ENCODE results near the gene GALC.
"Not testable (repeated sequence)": the region's sequence is repeated elsewhere in the genome, so short reads cannot be mapped to it uniquely, and the experiment has no call there.

GALC gene

DNA sequence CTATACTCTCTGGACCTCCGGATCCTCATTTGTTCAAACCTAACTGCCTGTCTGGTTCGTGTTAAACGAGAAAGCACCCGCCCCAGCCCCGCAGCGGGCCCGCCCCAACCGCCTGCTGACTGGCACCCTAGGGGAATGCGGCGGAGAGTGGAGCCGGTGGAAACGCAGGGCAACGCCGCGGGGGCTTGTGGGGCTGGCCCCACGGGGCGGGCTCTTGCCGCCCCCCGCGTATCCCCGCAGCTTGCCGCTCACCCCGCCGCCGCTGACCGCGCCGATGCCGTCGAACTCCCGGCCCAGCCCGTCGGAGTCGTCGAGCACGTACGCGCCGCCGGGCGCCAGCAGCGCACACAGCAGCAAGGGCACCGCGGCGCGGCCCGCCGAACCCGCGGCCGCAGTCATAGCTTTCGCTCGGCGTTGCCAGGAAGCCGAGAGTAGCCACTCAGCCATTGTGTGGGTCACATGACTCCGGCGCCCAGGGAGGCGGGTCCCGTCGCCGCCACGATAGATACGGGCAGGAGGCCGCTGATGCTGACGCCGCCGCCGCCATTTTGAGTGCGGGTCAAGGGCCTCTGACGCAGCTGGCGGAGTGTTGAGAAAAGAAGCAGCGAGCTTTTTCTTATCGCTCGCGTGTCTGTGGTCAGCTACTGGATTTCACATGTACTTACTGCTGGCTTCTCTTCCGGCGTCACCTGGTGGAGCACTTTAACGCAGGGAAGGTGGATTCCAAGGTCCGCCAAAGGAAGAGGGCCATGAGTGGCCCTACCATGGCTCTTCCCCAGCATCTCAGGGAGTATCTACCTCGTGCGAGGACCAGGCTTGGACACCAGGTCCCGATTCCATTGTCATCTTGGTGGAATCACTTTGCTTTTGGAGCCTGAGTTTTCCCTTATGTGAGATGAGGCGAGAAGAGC, at the start of gene GALC:
Gene GALC (minus strand): TSS at position 465 of the 911 bp plus-strand sequence. CDS start 18 bp downstream, at position 447.
- DNase-seq, result peak; percentile 95

DNA sequence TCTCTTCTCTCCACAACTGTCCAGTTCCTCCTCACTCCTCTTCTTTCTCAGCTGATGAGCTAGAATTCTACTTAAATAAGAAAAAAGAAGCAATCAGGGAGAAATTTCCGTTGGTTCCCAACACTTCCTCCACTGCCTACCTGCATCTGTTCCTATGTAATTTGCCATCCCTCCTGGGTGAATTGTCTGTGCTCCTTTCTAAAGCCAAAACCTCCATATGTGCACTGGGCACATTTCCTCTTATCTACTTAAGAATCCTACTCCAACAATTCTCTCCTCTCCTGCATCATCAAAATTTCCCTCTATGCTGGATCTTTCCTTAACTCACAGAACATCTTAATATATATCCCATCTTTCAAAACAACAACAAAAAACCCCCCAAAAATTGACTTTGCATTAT, 47.2 kb upstream of the GALC start:
- DNase-seq, result no peak

DNA sequence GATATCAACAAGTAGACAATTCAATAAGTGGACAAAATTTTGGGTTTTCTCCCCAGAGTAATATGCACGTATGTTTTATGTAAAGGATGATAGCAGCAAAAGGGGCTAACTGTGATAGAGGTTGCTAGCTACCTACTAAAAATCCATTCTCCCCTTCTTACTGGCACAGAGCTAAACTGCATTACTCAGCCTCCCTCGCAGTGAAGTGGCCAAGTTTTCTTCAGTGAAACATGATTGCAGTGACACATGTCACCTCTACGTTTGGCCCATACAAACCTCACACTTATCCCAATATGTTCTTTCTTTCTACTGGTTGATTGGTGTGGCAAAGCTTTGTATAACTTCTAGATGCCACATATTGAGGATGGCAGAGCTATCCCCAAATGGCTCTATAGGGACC, 46.2 kb upstream of the GALC start:
- DNase-seq, result no peak

DNA sequence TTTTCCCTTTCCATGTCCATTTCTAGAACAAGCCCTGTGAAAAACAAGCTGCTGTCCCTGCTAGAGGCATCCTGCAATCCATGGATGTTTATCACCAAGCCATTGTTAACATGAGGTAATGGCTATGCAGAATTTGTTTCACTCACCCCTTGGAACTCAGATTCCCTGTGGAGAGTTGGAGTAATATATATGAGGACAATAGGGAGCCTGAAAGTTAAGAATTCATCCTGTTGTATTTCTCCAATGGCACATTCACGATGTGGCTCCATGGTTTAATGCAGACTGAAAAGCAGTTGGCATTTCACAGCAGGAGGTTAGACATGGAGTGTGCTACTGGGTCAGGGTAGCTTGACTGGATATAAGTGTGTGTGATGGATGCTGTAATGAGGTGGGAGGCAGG, 44.3 kb upstream of the GALC start:
- no peak for DNase-seq

DNA sequence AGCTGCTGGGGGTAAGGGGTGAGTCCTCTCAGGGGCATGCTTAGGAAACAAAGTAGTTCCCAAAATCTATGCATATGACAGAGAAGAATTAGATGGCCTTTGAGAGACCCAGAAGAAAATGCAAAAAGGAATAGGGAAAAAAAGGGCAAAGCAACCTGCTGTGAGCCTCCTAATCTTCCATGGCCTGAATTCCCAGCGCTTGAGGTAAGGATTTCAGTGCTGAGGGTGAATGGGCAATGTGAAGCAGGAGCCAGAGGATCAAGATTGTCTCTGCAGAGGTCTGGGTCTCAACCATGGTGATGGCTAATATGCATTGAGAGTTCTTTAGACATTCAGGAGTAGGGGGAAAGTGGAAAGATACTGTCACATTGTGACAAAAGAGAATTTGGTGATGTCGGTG, 43.4 kb upstream of the GALC start:
- DNase-seq, result no peak

DNA sequence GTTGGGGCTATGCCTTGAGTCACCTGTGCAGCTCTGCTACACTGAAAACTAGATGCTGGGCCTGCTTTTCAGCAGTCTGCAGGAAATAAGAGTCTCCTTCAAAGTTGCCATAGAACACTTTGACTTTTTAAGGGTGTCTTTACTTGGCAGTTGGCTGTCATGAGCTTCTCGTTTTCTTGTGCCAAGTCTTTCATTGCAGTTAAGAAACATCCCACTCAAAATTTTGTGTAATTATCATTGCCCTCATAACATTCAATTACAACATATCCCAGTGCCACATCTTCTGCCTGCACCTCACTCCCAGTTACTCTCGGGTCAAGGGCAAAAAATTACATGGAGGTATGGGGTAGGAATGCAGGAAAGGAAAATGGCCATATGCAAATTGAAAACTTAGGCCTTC, 41.1 kb upstream of the GALC start:
- DNase-seq, result no peak

DNA sequence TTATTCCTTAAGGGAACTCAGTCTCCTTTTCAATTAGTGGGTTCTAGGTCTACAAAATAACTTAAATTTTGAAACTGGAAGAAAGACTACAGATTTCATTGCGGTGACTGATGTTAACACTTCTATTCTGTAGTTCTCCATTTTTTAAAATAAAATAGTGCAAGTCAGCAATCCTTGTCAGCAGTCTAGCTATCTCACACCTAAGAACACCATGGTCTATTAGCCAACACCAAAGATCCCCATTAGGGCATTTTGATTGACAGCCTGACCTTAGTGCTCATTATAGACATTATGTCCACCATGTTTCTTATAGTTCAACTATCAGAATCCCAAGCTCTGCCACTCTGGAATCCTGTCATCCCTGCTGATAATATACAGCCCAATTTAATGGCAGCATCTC, 39.4 kb upstream of the GALC start:
- DNase-seq, result no peak

DNA sequence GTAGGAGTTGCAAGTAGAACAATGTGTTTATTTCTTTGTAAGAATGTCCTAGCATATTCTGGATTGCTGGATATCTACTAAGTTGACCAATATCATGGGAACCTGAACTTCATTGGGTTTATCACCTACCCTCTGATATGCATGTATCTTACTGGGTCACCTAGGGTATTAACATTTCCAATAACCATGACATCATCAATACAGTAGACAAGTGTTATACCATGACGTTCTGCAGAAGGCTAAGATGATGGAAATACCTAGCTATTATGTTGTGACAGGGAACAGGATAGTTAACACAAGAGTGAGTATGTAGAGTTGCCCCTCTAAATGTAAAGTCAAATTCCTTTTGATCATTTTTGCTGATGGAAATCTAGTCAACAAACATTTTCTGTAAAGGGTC, 37.9 kb upstream of the GALC start:
- DNase-seq, result no peak

DNA sequence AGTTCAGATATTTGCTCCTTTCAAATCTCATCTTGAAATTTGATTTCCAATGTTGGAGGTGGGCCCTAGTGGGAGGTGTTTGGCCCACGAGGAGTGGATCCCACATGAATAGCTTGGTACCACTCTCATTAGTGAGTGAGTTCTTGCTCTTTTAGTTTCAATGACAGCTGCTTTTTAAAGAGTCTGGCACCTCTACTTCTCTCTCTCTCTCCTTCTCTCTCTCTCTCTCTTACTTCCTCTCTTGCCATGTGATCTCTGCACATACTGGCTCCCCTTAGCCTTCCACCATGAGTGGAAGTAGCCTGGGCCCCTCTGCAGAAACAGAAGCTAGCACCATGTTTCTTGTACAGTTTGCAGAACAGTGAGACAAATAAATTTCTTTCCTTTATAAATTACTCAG, 37.1 kb upstream of the GALC start:
- DNase-seq, result no peak

DNA sequence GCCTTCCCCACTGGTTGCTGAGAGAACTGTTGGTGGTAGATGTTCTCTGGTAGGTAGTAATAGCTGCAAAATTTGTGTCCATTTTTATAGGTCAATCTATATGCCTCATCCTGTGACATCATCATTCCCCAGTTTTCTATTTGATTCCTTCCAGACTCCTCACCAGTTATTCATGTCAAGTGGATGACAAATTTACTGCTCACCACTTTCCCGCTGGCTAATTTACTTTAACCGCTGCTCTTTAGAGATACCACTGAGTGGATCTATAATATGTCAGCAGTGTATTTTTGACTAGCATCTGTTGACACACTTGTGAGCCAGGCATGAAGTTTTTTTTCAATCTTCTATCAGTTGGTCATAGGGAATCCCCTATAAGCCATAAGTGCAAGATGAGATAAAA, 36.5 kb upstream of the GALC start:
- no peak for DNase-seq

DNA sequence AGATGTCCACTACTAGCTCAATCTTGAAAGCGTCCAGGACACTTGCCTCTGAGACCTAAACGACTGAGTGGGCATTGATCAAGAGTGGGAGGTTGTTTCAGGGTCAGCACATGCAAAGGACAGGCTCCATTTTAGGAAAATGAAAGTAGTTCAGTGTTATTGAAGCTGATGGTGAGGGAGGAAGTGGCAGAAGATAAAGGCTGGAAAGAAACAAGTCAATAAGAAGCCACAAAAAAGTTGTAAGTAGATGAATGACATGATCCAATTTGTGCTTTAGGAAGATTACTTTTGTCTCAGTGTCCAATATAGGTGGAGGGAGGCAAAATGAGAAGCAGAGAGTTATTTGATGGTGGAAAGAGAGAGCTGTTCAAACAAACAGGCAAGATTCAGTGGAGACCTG, 33.9 kb upstream of the GALC start:
- DNase-seq, result no peak

DNA sequence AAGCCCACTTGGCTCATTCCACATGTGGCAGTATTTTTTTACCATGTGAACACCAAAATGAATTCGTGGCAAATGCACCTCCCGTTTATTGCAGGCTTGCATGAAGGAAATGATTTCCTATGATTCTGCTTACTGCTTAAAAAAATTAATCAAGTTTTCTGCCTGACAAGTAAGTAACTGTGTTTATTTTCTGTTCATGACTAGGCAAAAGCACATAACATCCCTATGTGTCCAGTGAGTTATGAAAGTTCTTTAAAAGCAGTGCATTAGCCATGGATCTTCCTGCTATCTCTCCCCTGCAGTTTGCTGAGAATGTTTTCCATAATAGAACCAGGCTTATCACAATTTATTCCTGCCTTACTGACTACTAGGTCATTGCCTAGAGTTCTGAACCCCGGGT, 32.3 kb upstream of the GALC start:
- no peak for DNase-seq

DNA sequence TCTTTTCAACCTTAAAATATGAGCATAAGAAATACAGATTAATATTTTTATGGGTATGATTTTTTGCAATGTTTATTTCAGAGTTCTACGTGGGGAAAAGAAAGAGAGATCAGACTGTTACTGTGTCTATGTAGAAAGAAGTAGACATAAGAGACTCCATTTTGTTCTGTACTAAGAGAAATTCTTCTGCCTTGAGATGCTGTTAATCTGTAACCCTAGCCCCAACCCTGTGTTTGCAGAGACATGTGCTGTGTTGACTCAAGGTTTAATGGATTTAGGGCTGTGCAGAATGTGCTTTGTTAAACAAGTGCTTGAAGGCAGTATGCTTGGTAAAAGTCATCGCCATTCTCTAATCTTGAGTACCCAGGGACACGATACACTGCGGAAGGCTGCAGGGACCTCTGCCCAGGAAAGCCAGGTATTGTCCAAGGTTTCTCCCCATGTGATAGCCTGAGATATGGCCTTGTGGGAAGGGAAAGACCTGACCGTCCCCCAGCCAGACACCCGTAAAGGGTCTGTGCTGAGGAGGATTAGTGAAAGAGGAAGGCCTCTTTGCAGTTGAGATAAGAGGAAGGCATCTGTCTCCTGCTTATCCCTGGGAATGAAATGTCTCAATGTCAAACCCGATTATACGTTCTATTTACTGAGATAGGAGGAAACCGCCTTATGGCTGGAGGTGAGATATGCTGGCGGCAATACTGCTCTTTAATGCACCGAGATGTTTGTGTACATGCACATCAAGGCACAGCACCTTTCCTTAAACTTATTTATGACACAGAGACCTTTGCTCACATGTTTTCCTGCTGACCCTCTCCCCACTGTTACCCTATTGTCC, 31.5 kb upstream of the GALC start:
- not testable (repeated sequence) for DNase-seq

DNA sequence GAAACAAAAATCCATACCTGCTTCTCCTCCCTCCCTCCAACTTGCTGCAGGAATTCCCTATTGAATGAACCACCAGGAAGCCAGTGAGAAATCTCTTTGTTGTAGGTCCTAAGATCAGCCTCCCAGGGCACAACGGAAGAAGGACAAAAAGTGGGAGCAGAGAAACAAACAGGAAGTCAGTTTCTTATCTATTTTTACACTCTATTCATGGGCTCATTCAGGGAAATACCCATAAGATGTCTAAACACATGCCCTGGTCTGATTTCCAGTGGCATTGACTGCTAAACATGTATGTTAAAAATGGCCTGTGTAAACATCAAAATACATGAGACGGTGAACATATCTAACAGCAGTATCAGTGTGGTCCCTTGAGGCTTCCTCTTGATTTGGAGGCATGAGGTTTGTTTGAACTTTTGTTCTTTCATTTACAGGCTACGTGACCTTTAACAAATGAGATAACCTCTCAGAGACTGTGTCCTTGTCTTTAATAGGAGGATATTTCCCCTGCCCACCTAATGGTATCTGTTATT, 30.7 kb upstream of the GALC start:
- DNase-seq, result no peak

DNA sequence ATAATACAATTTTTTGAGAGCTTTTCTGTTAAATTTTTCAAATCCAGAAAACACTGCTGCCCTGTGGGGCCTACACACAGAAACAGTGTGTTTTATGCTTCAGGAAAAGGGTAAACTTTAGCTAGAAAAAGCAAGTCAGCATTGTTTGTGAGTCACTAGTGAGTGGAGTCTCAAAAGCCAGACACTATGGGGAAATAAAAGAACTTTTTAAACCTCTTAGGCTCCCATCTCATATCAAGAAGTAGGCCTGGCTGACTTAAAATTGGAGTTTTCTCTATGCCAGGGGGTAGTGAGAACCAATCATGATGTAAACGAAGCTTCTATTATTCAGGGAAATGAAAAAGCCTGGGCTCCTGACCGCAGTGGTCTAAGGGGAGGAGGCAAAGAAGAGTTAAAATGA, 24.6 kb upstream of the GALC start:
- no peak for DNase-seq

DNA sequence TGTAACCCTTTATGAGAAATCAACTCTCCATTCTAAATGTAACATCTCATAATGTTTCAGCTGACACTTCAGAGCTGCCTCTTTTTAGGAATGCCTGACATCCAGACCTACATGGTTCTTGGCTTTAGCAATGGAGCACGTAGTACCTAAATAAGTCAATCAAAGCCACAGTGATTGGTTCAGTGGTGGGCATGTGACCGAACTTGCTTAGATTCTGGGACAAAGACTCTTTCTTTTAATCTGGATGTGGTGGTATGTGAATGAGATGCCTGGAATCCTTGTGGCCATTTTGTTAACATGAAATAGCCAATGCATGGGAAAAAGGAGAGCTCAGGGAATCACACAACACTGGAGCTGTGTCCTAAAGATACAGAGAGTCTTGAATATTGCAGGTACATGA, 23.8 kb upstream of the GALC start:
- DNase-seq, result no peak

DNA sequence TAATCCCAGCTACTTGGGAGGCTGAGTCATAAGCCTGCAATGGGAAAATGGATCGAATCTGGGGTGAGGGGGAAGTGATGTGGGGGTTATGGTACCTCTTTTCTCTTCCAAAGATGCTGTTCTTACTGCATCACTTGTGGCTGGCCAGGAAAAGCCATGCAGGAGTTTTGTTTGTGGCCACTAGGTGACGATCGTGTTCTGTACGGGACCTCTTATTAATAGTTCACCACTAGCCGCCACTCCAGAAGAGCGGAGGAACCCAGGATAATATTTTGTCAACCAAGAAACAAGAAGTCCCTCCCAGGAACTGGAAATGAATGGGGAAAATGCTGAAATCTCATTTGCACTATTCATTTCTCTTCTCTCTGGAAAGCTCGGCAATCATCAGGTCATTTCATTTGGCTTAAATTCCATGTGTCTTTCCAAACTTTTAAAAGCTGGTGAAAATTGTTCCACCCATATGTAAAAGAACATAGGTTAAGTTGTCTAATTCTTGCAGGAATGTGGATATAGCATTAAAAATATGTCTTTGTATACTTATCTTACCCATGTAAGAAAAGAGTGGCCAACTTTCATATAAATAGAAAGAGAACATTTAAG, 20.9 kb upstream of the GALC start:
- no peak for DNase-seq

DNA sequence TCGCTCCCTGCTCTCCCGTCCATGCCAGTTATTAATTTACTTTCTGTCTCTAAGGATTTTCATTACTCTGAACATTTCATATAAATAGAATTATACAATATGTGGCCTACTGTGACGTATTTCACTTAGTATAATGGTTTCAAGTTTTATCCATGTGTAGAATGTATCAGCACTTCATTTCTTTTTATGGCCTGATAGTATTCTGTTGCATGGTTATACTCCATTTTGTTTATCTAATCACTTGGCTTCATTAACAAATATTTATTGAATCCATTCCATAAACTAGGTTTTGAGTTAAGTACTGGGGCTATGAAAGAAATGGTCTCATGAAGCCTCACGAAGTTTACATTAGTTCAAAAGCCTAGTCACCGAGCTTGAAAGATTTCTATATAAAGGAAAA, 19.5 kb upstream of the GALC start:
- DNase-seq, result no peak

DNA sequence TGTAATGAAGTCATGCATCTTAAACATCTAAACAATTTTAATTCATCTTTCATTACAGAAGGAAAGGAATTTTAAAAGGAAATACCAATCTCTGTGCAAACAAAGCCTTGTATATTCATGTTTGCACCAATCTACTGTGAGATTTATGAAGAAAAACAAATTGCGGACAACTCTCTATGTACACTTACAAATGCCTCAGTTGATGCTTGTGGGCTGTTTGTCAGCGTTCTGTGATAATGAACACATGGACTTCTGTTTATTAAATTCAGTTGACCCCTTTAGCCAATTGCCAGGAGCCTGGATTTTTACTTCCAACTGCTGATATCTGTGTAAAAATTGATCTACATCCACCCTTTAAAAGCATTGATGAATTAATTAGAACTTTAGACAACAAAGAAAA, 17.3 kb upstream of the GALC start:
- DNase-seq, result no peak

DNA sequence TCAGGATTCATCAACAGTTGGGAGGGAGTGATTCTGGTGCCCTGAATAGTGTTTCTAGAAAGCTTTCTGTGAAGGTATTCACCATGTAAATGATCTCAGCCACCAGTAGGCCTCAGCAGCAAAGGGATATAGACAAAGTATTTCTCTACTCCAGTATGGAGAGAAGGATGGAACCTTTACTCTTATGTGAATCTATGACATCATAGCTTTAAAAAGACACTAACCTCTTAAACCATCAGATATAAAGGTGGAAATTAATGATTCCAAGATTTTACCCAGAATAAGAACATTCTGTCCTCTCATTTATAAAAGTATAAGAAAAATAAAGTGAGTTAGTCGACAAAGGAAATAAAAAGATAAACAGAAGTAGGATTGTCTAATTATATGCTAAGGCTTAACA, 16.5 kb upstream of the GALC start:
- DNase-seq, result no peak

DNA sequence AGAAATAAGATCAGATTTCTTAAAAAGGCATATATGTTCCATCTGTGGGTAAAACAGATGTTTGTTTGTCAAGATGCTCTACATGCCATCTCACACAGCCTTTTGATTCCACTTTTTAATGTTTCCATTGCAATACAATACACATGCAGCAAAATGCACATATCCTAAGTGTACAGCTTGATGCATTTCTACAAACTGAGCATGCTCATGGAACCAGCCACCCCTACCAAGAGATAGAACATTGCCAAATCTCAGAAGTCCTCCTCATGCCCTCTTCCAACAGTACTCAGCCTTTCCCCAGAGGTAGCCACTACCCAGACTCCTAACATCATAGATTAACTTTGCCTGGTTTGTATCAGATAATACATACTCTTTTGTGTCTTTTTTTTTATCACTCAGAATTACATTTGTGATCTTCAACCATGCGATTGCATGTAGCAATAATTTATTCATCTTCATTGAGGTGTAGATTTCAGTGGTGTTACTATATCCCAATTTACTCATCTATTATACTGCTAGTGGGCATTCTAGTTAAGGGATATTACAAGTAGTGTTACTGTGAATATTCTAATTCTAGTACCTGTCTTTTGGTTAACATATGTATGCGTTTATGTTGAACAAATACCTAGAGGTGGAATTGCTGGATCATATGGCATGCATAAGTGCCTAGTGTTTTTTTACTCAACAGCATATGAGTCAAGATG, 15.2 kb upstream of the GALC start:
- DNase-seq, result no peak

DNA sequence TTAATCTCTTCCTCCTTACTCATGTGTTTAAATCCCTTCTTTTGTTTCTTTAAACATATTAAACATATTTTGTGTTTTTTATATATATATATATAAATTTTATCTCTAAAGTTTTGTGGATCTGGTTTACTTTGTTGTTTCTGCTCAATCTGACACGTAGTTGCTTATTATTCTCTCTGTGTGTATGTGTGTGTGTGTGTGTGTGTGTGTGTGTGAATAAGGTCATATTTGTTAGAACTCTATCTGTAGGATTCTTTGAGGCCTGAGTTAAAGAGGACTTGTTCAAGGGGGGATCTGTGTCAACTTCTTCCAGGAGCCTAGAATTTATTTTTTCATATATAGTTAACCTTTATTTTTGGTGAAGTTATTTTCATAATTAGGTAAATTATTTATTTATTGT, 14.6 kb upstream of the GALC start:
- no peak for DNase-seq
